ENCODE measurements around the gene MKS1. TPM values are rescaled to one million over a fixed set of nuclear protein-coding genes. Genes with fewer than 3 reads are reported as not detected.

Gene MKS1
- total RNA-seq, 5 donors from 2014 or later (not counting 1 experiment from before 2014, with no cell fraction given): 12.7 to 32.6 (median 22.3) TPM

DNA sequence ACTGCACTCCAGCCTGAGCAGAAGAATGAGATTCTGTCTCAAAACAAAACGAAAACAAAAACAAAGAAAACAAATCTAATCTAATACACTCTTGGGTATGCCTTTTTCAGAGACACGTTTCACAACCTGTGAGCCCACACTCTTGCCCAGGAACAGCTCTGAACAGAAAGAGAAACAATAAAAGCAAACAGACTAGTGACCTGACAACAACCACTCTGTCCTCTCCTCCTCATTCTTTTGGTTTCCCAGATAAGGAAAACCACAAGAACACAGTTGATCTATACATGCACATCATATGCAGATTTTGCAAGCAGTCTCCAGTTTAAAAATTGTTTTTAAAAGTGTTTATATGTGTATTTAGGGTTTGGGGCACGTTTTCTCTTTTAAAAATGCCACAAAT, 1.3 kb downstream of the MKS1 start:
- no peaks in the 10 kb centered on the region for H3K27me3 Mint-ChIP-seq
- Histone ChIP-seq H3K4me1 (ENCODE audit: control insufficient read depth in 1 of 2, extremely low read depth in 1 of 2, insufficient read depth in 2 of 2, low read length in 2 of 2) (peaks cover 10 to 19% of the 10 kb centered on the region in 2 experiments), H3K9me3 (no peaks in the 10 kb centered on the region), H3K27ac (ENCODE audit: low read length) (no peak overlapping the region), H3K27me3 (replicated peaks in 1 of 2; ENCODE audit: control insufficient read depth in 2 of 2, extremely low read depth in 1 of 2, insufficient read depth in 2 of 2, low read length in 1 of 2) (no peaks in the 10 kb centered on the region), H3K4me3 (ENCODE audit: control insufficient read depth in 1 of 2, extremely low read depth in 1 of 2, low read length in 1 of 2) (no peak overlapping the region), H3K36me3 (ENCODE audit: control insufficient read depth in 2 of 2, extremely low read depth in 1 of 2, insufficient read depth in 1 of 2, low read length in 1 of 2) (peaks cover 0 to 21% of the 10 kb centered on the region in 2 donors)
- DNase-seq (no peak), ATAC-seq (replicated peaks in 1 of 4) (no peak)
- peak overlapping the region in 1 of 2 donors; percentile 8 for H3K27ac Mint-ChIP-seq
- 67% methylated on average over 2 of the region's 3 CpGs for WGBS (ENCODE audit: insufficient coverage)
- ChIA-PET CTCF (interaction anchor here in 1 of 2 donors (1.0 kb wide), 1 partner anchor 221 kb away, joined by 7 read pairs; no protein-coding TSS in a partner anchor), POLR2A (interaction anchor here in 1 of 2 donors (0.6 kb wide), 1 partner anchor 1255 kb away, joined by 4 read pairs; no protein-coding TSS in a partner anchor)
- peaks cover 17 to 24% (median 23%) of the 10 kb centered on the region in 3 donors for H3K4me1 Mint-ChIP-seq
- peak overlapping the region; percentile 13 to 91 (median 62) for H3K4me3 Mint-ChIP-seq
- H3K9me3 Mint-ChIP-seq: no peaks in the 10 kb centered on the region
- peaks cover 19% of the 10 kb centered on the region for H3K36me3 Mint-ChIP-seq

- H3K4me1 Mint-ChIP-seq: peaks cover 17 to 21% (median 18%) of the 10 kb centered on the region in 3 donors
- no peaks in the 10 kb centered on the region for H3K9me3 ChIP-seq
- peaks cover 10 to 19% of the 10 kb centered on the region in 2 experiments for H3K4me1 ChIP-seq (ENCODE audit: control insufficient read depth in 1 of 2, extremely low read depth in 1 of 2, insufficient read depth in 2 of 2, low read length in 2 of 2)
- H3K4me3 ChIP-seq (ENCODE audit: control insufficient read depth in 1 of 2, extremely low read depth in 1 of 2, low read length in 1 of 2): no peak overlapping the region
- POLR2A ChIA-PET: no interaction called here
- H3K27ac Mint-ChIP-seq: no peak overlapping the region
- H3K27me3 Mint-ChIP-seq: no peaks in the 10 kb centered on the region
- H3K27ac ChIP-seq (ENCODE audit: low read length): no peak overlapping the region
- DNase-seq: no peak
- H3K36me3 Mint-ChIP-seq: peaks cover 34% of the 10 kb centered on the region
- no peak overlapping the region for H3K4me3 Mint-ChIP-seq
- H3K36me3 ChIP-seq (ENCODE audit: control insufficient read depth in 2 of 2, extremely low read depth in 1 of 2, insufficient read depth in 1 of 2, low read length in 1 of 2): peaks cover 0 to 38% of the 10 kb centered on the region in 2 donors
- H3K9me3 Mint-ChIP-seq: no peaks in the 10 kb centered on the region
- no peak for ATAC-seq (replicated peaks in 1 of 4)
- CTCF ChIA-PET: interaction anchor here in 1 of 2 donors (0.6 kb wide), 1 partner anchor 1186 kb away, joined by 4 read pairs; no protein-coding TSS in a partner anchor
- no peaks in the 10 kb centered on the region for H3K27me3 ChIP-seq (replicated peaks in 1 of 2; ENCODE audit: control insufficient read depth in 2 of 2, extremely low read depth in 1 of 2, insufficient read depth in 2 of 2, low read length in 1 of 2)
Observed at GRCh38 chr17:58215685-58216084, 3.4 kb downstream of the MKS1 start.

DNA sequence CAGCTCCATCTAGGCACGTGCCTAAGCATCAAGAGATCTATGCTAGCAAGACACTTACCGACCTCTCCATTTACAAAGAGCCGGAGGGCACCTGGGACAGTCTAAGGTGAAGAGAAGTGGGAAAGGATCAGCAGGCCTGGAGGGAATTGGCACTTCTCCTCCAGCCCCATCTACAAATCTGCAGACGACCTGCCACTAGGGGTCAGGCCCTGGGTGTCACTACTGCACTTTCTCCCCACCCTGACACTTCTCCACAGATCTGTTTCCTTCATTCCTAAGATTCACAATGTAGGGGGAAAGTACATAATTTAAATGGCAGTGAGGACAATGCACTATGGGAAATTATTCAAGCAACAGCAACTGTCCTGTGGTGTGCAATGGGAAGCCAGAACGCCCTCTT, 8.1 kb downstream of the MKS1 start:
- no peaks in the 10 kb centered on the region for H3K27me3 Mint-ChIP-seq
- Histone ChIP-seq H3K27ac (ENCODE audit: low read length) (no peak overlapping the region), H3K4me3 (ENCODE audit: control insufficient read depth in 1 of 2, extremely low read depth in 1 of 2, low read length in 1 of 2) (no peak overlapping the region), H3K4me1 (ENCODE audit: control insufficient read depth in 1 of 2, extremely low read depth in 1 of 2, insufficient read depth in 2 of 2, low read length in 2 of 2) (no peaks in the 10 kb centered on the region), H3K9me3 (no peaks in the 10 kb centered on the region), H3K36me3 (ENCODE audit: control insufficient read depth in 2 of 2, extremely low read depth in 1 of 2, insufficient read depth in 1 of 2, low read length in 1 of 2) (peaks cover 3 to 63% of the 10 kb centered on the region in 2 donors), H3K27me3 (replicated peaks in 1 of 2; ENCODE audit: control insufficient read depth in 2 of 2, extremely low read depth in 1 of 2, insufficient read depth in 2 of 2, low read length in 1 of 2) (no peaks in the 10 kb centered on the region)
- no peaks in the 10 kb centered on the region for H3K4me1 Mint-ChIP-seq
- H3K36me3 Mint-ChIP-seq: peaks cover 64% of the 10 kb centered on the region
- H3K4me3 Mint-ChIP-seq: no peak overlapping the region
- POLR2A ChIA-PET: no interaction called here
- no peak overlapping the region for H3K27ac Mint-ChIP-seq
- no peak for ATAC-seq (replicated peaks in 1 of 4)
- no peak for DNase-seq
- H3K9me3 Mint-ChIP-seq: no peaks in the 10 kb centered on the region
- 100% methylated on average over 1 of the region's 5 CpGs for WGBS (ENCODE audit: insufficient coverage)
- CTCF ChIA-PET: no interaction called here

GRCh38 chr17:58208344-58208743, 10.7 kb downstream of the MKS1 start:
- ATAC-seq (replicated peaks in 1 of 4) (no peak), DNase-seq (no peak)
- peaks cover 56% of the 10 kb centered on the region for H3K36me3 Mint-ChIP-seq
- Histone ChIP-seq H3K27me3 (replicated peaks in 1 of 2; ENCODE audit: control insufficient read depth in 2 of 2, extremely low read depth in 1 of 2, insufficient read depth in 2 of 2, low read length in 1 of 2) (no peaks in the 10 kb centered on the region), H3K9me3 (no peaks in the 10 kb centered on the region), H3K4me3 (ENCODE audit: control insufficient read depth in 1 of 2, extremely low read depth in 1 of 2, low read length in 1 of 2) (no peak overlapping the region), H3K27ac (ENCODE audit: low read length) (no peak overlapping the region), H3K36me3 (ENCODE audit: control insufficient read depth in 2 of 2, extremely low read depth in 1 of 2, insufficient read depth in 1 of 2, low read length in 1 of 2) (peaks cover 3 to 53% of the 10 kb centered on the region in 2 donors), H3K4me1 (ENCODE audit: control insufficient read depth in 1 of 2, extremely low read depth in 1 of 2, insufficient read depth in 2 of 2, low read length in 2 of 2) (no peaks in the 10 kb centered on the region)
- H3K9me3 Mint-ChIP-seq: no peaks in the 10 kb centered on the region
- no peak overlapping the region for H3K27ac Mint-ChIP-seq
- no peak overlapping the region for H3K4me3 Mint-ChIP-seq
- CTCF ChIA-PET: no interaction called here
- POLR2A ChIA-PET: no interaction called here
- H3K27me3 Mint-ChIP-seq: no peaks in the 10 kb centered on the region
- H3K4me1 Mint-ChIP-seq: no peaks in the 10 kb centered on the region
- WGBS (ENCODE audit: insufficient coverage): 90% methylated on average over 2 of the region's 5 CpGs

- no peak overlapping the region for H3K27ac ChIP-seq (ENCODE audit: low read length)
- ChIA-PET CTCF (no interaction called here), POLR2A (no interaction called here)
- H3K36me3 Mint-ChIP-seq: peaks cover 50% of the 10 kb centered on the region
- peaks cover 3 to 46% of the 10 kb centered on the region in 2 donors for H3K36me3 ChIP-seq (ENCODE audit: control insufficient read depth in 2 of 2, extremely low read depth in 1 of 2, insufficient read depth in 1 of 2, low read length in 1 of 2)
- no peaks in the 10 kb centered on the region for H3K9me3 Mint-ChIP-seq
- H3K9me3 ChIP-seq: no peaks in the 10 kb centered on the region
- no peaks in the 10 kb centered on the region for H3K4me1 ChIP-seq (ENCODE audit: control insufficient read depth in 1 of 2, extremely low read depth in 1 of 2, insufficient read depth in 2 of 2, low read length in 2 of 2)
- DNase-seq (no peak), ATAC-seq (replicated peaks in 1 of 4) (no peak)
- H3K4me3 ChIP-seq (ENCODE audit: control insufficient read depth in 1 of 2, extremely low read depth in 1 of 2, low read length in 1 of 2): no peak overlapping the region
- no peaks in the 10 kb centered on the region for H3K27me3 Mint-ChIP-seq
- H3K27ac Mint-ChIP-seq: no peak overlapping the region
- H3K27me3 ChIP-seq (replicated peaks in 1 of 2; ENCODE audit: control insufficient read depth in 2 of 2, extremely low read depth in 1 of 2, insufficient read depth in 2 of 2, low read length in 1 of 2): no peaks in the 10 kb centered on the region
- H3K4me1 Mint-ChIP-seq: no peaks in the 10 kb centered on the region
- no peak overlapping the region for H3K4me3 Mint-ChIP-seq
- no CpG with 5 or more reads among the region's 3 CpGs for WGBS (ENCODE audit: insufficient coverage)
Observed at GRCh38 chr17:58207451-58207850, 11.6 kb downstream of the MKS1 start.

- 85% methylated on average over 9 of the region's 11 CpGs for WGBS (ENCODE audit: insufficient coverage)
- Histone ChIP-seq H3K27ac (ENCODE audit: low read length) (no peak overlapping the region), H3K27me3 (replicated peaks in 1 of 2; ENCODE audit: control insufficient read depth in 2 of 2, extremely low read depth in 1 of 2, insufficient read depth in 2 of 2, low read length in 1 of 2) (no peaks in the 10 kb centered on the region), H3K4me3 (ENCODE audit: control insufficient read depth in 1 of 2, extremely low read depth in 1 of 2, low read length in 1 of 2) (no peak overlapping the region), H3K4me1 (ENCODE audit: control insufficient read depth in 1 of 2, extremely low read depth in 1 of 2, insufficient read depth in 2 of 2, low read length in 2 of 2) (no peaks in the 10 kb centered on the region), H3K9me3 (no peaks in the 10 kb centered on the region), H3K36me3 (ENCODE audit: control insufficient read depth in 2 of 2, extremely low read depth in 1 of 2, insufficient read depth in 1 of 2, low read length in 1 of 2) (peaks cover 3 to 34% of the 10 kb centered on the region in 2 donors)
- no peak for DNase-seq
- no peaks in the 10 kb centered on the region for H3K27me3 Mint-ChIP-seq
- no peaks in the 10 kb centered on the region for H3K4me1 Mint-ChIP-seq
- ChIA-PET POLR2A (no interaction called here), CTCF (no interaction called here)
- H3K27ac Mint-ChIP-seq: no peak overlapping the region
- H3K9me3 Mint-ChIP-seq: no peaks in the 10 kb centered on the region
- no peak overlapping the region for H3K4me3 Mint-ChIP-seq
- no peak for ATAC-seq (replicated peaks in 1 of 4)
- peaks cover 40% of the 10 kb centered on the region for H3K36me3 Mint-ChIP-seq
Observed at GRCh38 chr17:58205936-58206335, 13.1 kb downstream of the MKS1 start.

DNA sequence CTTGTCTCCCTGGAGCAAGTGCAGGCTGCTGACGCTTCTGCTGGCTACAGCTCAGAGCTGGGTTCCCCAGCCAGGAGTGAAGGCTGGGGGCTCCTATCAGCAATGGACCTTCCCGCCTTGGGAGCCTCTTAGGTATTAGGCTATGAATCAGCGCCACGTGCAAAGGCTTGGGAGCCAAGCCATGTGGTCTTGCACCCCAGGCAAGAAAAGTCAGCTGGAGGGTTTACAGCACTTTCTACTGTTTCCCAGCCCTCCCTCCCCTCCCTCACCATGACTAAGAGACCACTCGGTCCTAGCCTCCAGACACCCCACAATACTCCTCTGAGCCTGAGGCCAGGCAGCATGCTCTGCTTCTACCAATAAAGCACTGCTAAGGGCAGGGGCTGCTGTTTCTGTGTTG, 14.3 kb downstream of the MKS1 start:
- POLR2A ChIA-PET: no interaction called here

More for the DNA sequence above, 14.3 kb downstream of the MKS1 start:
- Histone ChIP-seq H3K9me3 (no peaks in the 10 kb centered on the region), H3K4me3 (ENCODE audit: control insufficient read depth in 1 of 2, extremely low read depth in 1 of 2, low read length in 1 of 2) (no peak overlapping the region), H3K4me1 (ENCODE audit: control insufficient read depth in 1 of 2, extremely low read depth in 1 of 2, insufficient read depth in 2 of 2, low read length in 2 of 2) (no peaks in the 10 kb centered on the region), H3K27me3 (replicated peaks in 1 of 2; ENCODE audit: control insufficient read depth in 2 of 2, extremely low read depth in 1 of 2, insufficient read depth in 2 of 2, low read length in 1 of 2) (peaks cover 0 to 5% of the 10 kb centered on the region in 2 experiments), H3K27ac (ENCODE audit: low read length) (no peak overlapping the region), H3K36me3 (ENCODE audit: control insufficient read depth in 2 of 2, extremely low read depth in 1 of 2, insufficient read depth in 1 of 2, low read length in 1 of 2) (peaks cover 3 to 23% of the 10 kb centered on the region in 2 donors)
- H3K4me1 Mint-ChIP-seq: peaks cover 0 to 3% (median 2%) of the 10 kb centered on the region in 3 donors
- peaks cover 29% of the 10 kb centered on the region for H3K36me3 Mint-ChIP-seq
- peaks cover 0 to 6% of the 10 kb centered on the region in 2 donors for H3K27me3 Mint-ChIP-seq
- DNase-seq (no peak), ATAC-seq (replicated peaks in 1 of 4) (no peak)
- CTCF ChIA-PET: no interaction called here
- no peaks in the 10 kb centered on the region for H3K9me3 Mint-ChIP-seq
- H3K4me3 Mint-ChIP-seq: no peak overlapping the region
- no peak overlapping the region for H3K27ac Mint-ChIP-seq
- 94% methylated on average over 2 of the region's 5 CpGs for WGBS (ENCODE audit: insufficient coverage)

All from T-cell (primary cell).